ENCODE measurements around the gene CACNA1A.
"Not testable (repeated sequence)": the region's sequence is repeated elsewhere in the genome, so short reads cannot be mapped to it uniquely, and the experiment has no call there.

CACNA1A gene

GRCh38 chr19:13429563-13429962, 76.7 kb downstream of the CACNA1A start:
- H3K9ac ChIP-seq (ENCODE audit: low read depth in 1 of 2, low read length in 2 of 2): no peak overlapping the region
- H3K4me3 ChIP-seq (ENCODE audit: low read depth in 1 of 2, low read length in 2 of 2): no peak overlapping the region
- H3K36me3 ChIP-seq (ENCODE audit: control insufficient read depth in 1 of 2, insufficient read depth in 2 of 2, low read length in 2 of 2): no peaks in the 10 kb centered on the region
- no peaks in the 10 kb centered on the region for H3K4me1 ChIP-seq (ENCODE audit: control insufficient read depth in 1 of 2, insufficient read depth in 2 of 2, low read length in 2 of 2)
- H3K9me3 ChIP-seq (ENCODE audit: control insufficient read depth in 1 of 2, low read length in 2 of 2): no peaks in the 10 kb centered on the region
- H3K27me3 ChIP-seq (ENCODE audit: control insufficient read depth in 1 of 2, insufficient read depth in 2 of 2, low read length in 2 of 2): no peaks in the 10 kb centered on the region
- H3K27ac ChIP-seq (ENCODE audit: low read depth, low read length): no peak overlapping the region

GRCh38 chr19:13428352-13428751, 77.9 kb downstream of the CACNA1A start:
- H3K27ac ChIP-seq (ENCODE audit: low read depth, low read length): no peak overlapping the region

GRCh38 chr19:13427273-13428051, 78.8 kb downstream of the CACNA1A start:
- H3K36me3 ChIP-seq (ENCODE audit: control insufficient read depth in 1 of 2, insufficient read depth in 2 of 2, low read length in 2 of 2): no peaks in the 10 kb centered on the region
- H3K4me3 ChIP-seq (ENCODE audit: low read depth in 1 of 2, low read length in 2 of 2): no peak overlapping the region
- H3K9me3 ChIP-seq (ENCODE audit: control insufficient read depth in 1 of 2, low read length in 2 of 2): peaks cover 3 to 5% of the 10 kb centered on the region in 2 donors
- H3K4me1 ChIP-seq (ENCODE audit: control insufficient read depth in 1 of 2, insufficient read depth in 2 of 2, low read length in 2 of 2): no peaks in the 10 kb centered on the region
- no peak overlapping the region for H3K27ac ChIP-seq (ENCODE audit: low read depth, low read length)
- no peak overlapping the region for H3K9ac ChIP-seq (ENCODE audit: low read depth in 1 of 2, low read length in 2 of 2)
- H3K27me3 ChIP-seq (ENCODE audit: control insufficient read depth in 1 of 2, insufficient read depth in 2 of 2, low read length in 2 of 2): no peaks in the 10 kb centered on the region

More at GRCh38 chr19:13428352-13428751, 77.9 kb downstream of the CACNA1A start:
- Histone ChIP-seq H3K36me3 (ENCODE audit: control insufficient read depth in 1 of 2, insufficient read depth in 2 of 2, low read length in 2 of 2) (no peaks in the 10 kb centered on the region), H3K4me1 (ENCODE audit: control insufficient read depth in 1 of 2, insufficient read depth in 2 of 2, low read length in 2 of 2) (no peaks in the 10 kb centered on the region), H3K4me3 (ENCODE audit: low read depth in 1 of 2, low read length in 2 of 2) (no peak overlapping the region), H3K9me3 (ENCODE audit: control insufficient read depth in 1 of 2, low read length in 2 of 2) (no peaks in the 10 kb centered on the region), H3K27me3 (ENCODE audit: control insufficient read depth in 1 of 2, insufficient read depth in 2 of 2, low read length in 2 of 2) (no peaks in the 10 kb centered on the region), H3K9ac (ENCODE audit: low read depth in 1 of 2, low read length in 2 of 2) (no peak overlapping the region)

- not testable (repeated sequence) for H3K4me3 ChIP-seq (ENCODE audit: low read depth in 1 of 2, low read length in 2 of 2); H3K4me1 ChIP-seq (ENCODE audit: control insufficient read depth in 1 of 2, insufficient read depth in 2 of 2, low read length in 2 of 2); H3K36me3 ChIP-seq (ENCODE audit: control insufficient read depth in 1 of 2, insufficient read depth in 2 of 2, low read length in 2 of 2); H3K27ac ChIP-seq (ENCODE audit: low read depth, low read length); H3K9ac ChIP-seq (ENCODE audit: low read depth in 1 of 2, low read length in 2 of 2); H3K27me3 ChIP-seq (ENCODE audit: control insufficient read depth in 1 of 2, insufficient read depth in 2 of 2, low read length in 2 of 2); H3K9me3 ChIP-seq (ENCODE audit: control insufficient read depth in 1 of 2, low read length in 2 of 2)
Measured at GRCh38 chr19:13425875-13426274, 80.4 kb downstream of the CACNA1A start.

GRCh38 chr19:13425151-13425550, 81.1 kb downstream of the CACNA1A start:
- no peaks in the 10 kb centered on the region for H3K27me3 ChIP-seq (ENCODE audit: control insufficient read depth in 1 of 2, insufficient read depth in 2 of 2, low read length in 2 of 2)
- H3K4me3 ChIP-seq (ENCODE audit: low read depth in 1 of 2, low read length in 2 of 2): no peak overlapping the region
- no peaks in the 10 kb centered on the region for H3K36me3 ChIP-seq (ENCODE audit: control insufficient read depth in 1 of 2, insufficient read depth in 2 of 2, low read length in 2 of 2)
- peaks cover 3 to 5% of the 10 kb centered on the region in 2 donors for H3K9me3 ChIP-seq (ENCODE audit: control insufficient read depth in 1 of 2, low read length in 2 of 2)
- no peak overlapping the region for H3K27ac ChIP-seq (ENCODE audit: low read depth, low read length)
- no peaks in the 10 kb centered on the region for H3K4me1 ChIP-seq (ENCODE audit: control insufficient read depth in 1 of 2, insufficient read depth in 2 of 2, low read length in 2 of 2)
- H3K9ac ChIP-seq (ENCODE audit: low read depth in 1 of 2, low read length in 2 of 2): no peak overlapping the region

GRCh38 chr19:13420780-13421179, 85.5 kb downstream of the CACNA1A start:
- peaks cover 3 to 5% of the 10 kb centered on the region in 2 donors for H3K9me3 ChIP-seq (ENCODE audit: control insufficient read depth in 1 of 2, low read length in 2 of 2)
- no peak overlapping the region for H3K27ac ChIP-seq (ENCODE audit: low read depth, low read length)
- no peaks in the 10 kb centered on the region for H3K4me1 ChIP-seq (ENCODE audit: control insufficient read depth in 1 of 2, insufficient read depth in 2 of 2, low read length in 2 of 2)
- H3K4me3 ChIP-seq (ENCODE audit: low read depth in 1 of 2, low read length in 2 of 2): no peak overlapping the region
- no peak overlapping the region for H3K9ac ChIP-seq (ENCODE audit: low read depth in 1 of 2, low read length in 2 of 2)
- no peaks in the 10 kb centered on the region for H3K27me3 ChIP-seq (ENCODE audit: control insufficient read depth in 1 of 2, insufficient read depth in 2 of 2, low read length in 2 of 2)
- H3K36me3 ChIP-seq (ENCODE audit: control insufficient read depth in 1 of 2, insufficient read depth in 2 of 2, low read length in 2 of 2): no peaks in the 10 kb centered on the region

- no peaks in the 10 kb centered on the region for H3K36me3 ChIP-seq (ENCODE audit: control insufficient read depth in 1 of 2, insufficient read depth in 2 of 2, low read length in 2 of 2)
- no peaks in the 10 kb centered on the region for H3K9me3 ChIP-seq (ENCODE audit: control insufficient read depth in 1 of 2, low read length in 2 of 2)
- no peaks in the 10 kb centered on the region for H3K4me1 ChIP-seq (ENCODE audit: control insufficient read depth in 1 of 2, insufficient read depth in 2 of 2, low read length in 2 of 2)
- no peak overlapping the region for H3K4me3 ChIP-seq (ENCODE audit: low read depth in 1 of 2, low read length in 2 of 2)
- no peak overlapping the region for H3K9ac ChIP-seq (ENCODE audit: low read depth in 1 of 2, low read length in 2 of 2)
- H3K27me3 ChIP-seq (ENCODE audit: control insufficient read depth in 1 of 2, insufficient read depth in 2 of 2, low read length in 2 of 2): no peaks in the 10 kb centered on the region
- no peak overlapping the region for H3K27ac ChIP-seq (ENCODE audit: low read depth, low read length)
Measured at GRCh38 chr19:13417054-13417453, 89.2 kb downstream of the CACNA1A start.

GRCh38 chr19:13411899-13412298, 94.4 kb downstream of the CACNA1A start:
- no peak overlapping the region for H3K27ac ChIP-seq (ENCODE audit: low read depth, low read length)
- H3K4me3 ChIP-seq (ENCODE audit: low read depth in 1 of 2, low read length in 2 of 2): no peak overlapping the region
- no peaks in the 10 kb centered on the region for H3K36me3 ChIP-seq (ENCODE audit: control insufficient read depth in 1 of 2, insufficient read depth in 2 of 2, low read length in 2 of 2)
- no peaks in the 10 kb centered on the region for H3K4me1 ChIP-seq (ENCODE audit: control insufficient read depth in 1 of 2, insufficient read depth in 2 of 2, low read length in 2 of 2)
- H3K27me3 ChIP-seq (ENCODE audit: control insufficient read depth in 1 of 2, insufficient read depth in 2 of 2, low read length in 2 of 2): no peaks in the 10 kb centered on the region
- H3K9ac ChIP-seq (ENCODE audit: low read depth in 1 of 2, low read length in 2 of 2): no peak overlapping the region
- H3K9me3 ChIP-seq (ENCODE audit: control insufficient read depth in 1 of 2, low read length in 2 of 2): no peaks in the 10 kb centered on the region

GRCh38 chr19:13410946-13411345, 95.3 kb downstream of the CACNA1A start:
- Histone ChIP-seq H3K9ac (ENCODE audit: low read depth in 1 of 2, low read length in 2 of 2) (no peak overlapping the region), H3K27ac (ENCODE audit: low read depth, low read length) (no peak overlapping the region), H3K36me3 (ENCODE audit: control insufficient read depth in 1 of 2, insufficient read depth in 2 of 2, low read length in 2 of 2) (no peaks in the 10 kb centered on the region)

GRCh38 chr19:13408889-13409518, 97.3 kb downstream of the CACNA1A start:
- Histone ChIP-seq H3K27ac (ENCODE audit: low read depth, low read length) (no peak overlapping the region), H3K9me3 (ENCODE audit: control insufficient read depth in 1 of 2, low read length in 2 of 2) (no peaks in the 10 kb centered on the region), H3K27me3 (ENCODE audit: control insufficient read depth in 1 of 2, insufficient read depth in 2 of 2, low read length in 2 of 2) (no peaks in the 10 kb centered on the region), H3K4me3 (ENCODE audit: low read depth in 1 of 2, low read length in 2 of 2) (no peak overlapping the region), H3K36me3 (ENCODE audit: control insufficient read depth in 1 of 2, insufficient read depth in 2 of 2, low read length in 2 of 2) (no peaks in the 10 kb centered on the region), H3K4me1 (ENCODE audit: control insufficient read depth in 1 of 2, insufficient read depth in 2 of 2, low read length in 2 of 2) (no peaks in the 10 kb centered on the region), H3K9ac (ENCODE audit: low read depth in 1 of 2, low read length in 2 of 2) (no peak overlapping the region)

More at GRCh38 chr19:13410946-13411345, 95.3 kb downstream of the CACNA1A start:
- no peaks in the 10 kb centered on the region for H3K27me3 ChIP-seq (ENCODE audit: control insufficient read depth in 1 of 2, insufficient read depth in 2 of 2, low read length in 2 of 2)
- H3K9me3 ChIP-seq (ENCODE audit: control insufficient read depth in 1 of 2, low read length in 2 of 2): no peaks in the 10 kb centered on the region
- H3K4me1 ChIP-seq (ENCODE audit: control insufficient read depth in 1 of 2, insufficient read depth in 2 of 2, low read length in 2 of 2): no peaks in the 10 kb centered on the region
- no peak overlapping the region for H3K4me3 ChIP-seq (ENCODE audit: low read depth in 1 of 2, low read length in 2 of 2)

All from duodenal mucosa (tissue), 2 donors.